Measurements from ENCODE around the gene TMEM154. TPM values are rescaled to one million over a fixed set of nuclear protein-coding genes. Genes with fewer than 3 reads are reported as not detected.

Gene TMEM154
- polyA plus RNA-seq, 1 of the 3 experiments (the other 2 are of a cell fraction), result 0.58 TPM

DNA sequence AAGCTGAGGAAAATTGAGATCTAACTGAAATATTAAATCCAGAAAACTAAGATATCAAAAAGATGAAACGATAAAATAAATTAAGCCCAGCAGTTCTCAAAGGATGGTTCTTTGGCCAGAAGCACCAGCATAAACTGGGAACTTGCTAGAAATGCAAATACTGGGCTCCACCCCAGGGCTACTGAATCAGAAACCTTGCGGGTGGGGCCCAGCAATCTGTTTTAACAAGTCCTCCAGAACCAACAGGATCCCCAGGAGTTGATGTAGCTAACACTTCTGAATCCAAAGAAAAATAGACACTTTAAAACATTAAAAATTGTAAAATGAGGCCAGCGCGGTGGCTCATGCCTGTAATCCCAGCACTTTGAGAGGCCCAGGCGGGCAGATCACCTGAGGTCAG is 14.1 kb upstream of the TMEM154 start:
- POLR2A ChIA-PET, result no interaction called here
- 79% methylated on average over 5 of the region's 5 CpGs for WGBS (ENCODE audit: low lambda C conversion rate)

DNA sequence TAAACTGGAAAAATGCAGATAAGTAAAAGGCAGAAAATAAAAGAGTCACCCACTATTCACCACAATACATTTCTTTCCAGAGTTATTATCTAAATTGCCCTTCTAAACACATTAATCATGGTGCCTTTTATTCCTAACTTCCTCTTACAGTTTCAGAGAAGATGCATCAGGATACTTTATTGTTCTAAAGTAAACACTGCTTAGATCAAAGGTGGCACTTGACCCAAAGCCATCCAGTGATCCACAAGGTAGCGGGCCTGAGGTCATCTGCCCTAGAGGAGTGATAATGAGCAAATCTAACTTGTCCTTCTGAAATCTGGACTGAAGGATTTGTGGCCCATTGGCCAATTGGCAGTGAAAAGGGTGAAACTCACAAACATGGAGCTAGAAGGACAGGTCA is 12.0 kb upstream of the TMEM154 start:
- no peaks in the 10 kb centered on the region for H3F3A ChIP-seq (replicated peaks; ENCODE audit: insufficient read depth)
- no peak overlapping the region for H3K9ac ChIP-seq
- H3K9me3 ChIP-seq, result no peaks in the 10 kb centered on the region
- DNase-seq, result no peak
- H3K27ac ChIP-seq (ENCODE audit: low read depth in 2 of 2, low read length in 1 of 2), result no peak overlapping the region
- TF ChIP-seq FOSL2 (IDR thresholded peaks at IDR 0.05; ENCODE audit: borderline replicate concordance, low read depth) (no peak), JUND (IDR thresholded peaks at IDR 0.05) (no peak), TAF1 (IDR thresholded peaks at IDR 0.05; ENCODE audit: borderline replicate concordance, low read depth, low read length) (no peak), SIN3A (IDR thresholded peaks at IDR 0.05; ENCODE audit: borderline replicate concordance, low read depth, low read length) (no peak), FOXJ3 (CRISPR knock-in tag; IDR thresholded peaks at IDR 0.05) (no peak), NRF1 (IDR thresholded peaks at IDR 0.05; ENCODE audit: low read depth, low read length) (no peak), GABPA (IDR thresholded peaks at IDR 0.05; ENCODE audit: low read depth) (no peak), YY1 (IDR thresholded peaks at IDR 0.05; ENCODE audit: low read depth) (no peak), TCF12 (IDR thresholded peaks at IDR 0.05) (no peak), MEF2A (IDR thresholded peaks at IDR 0.05; ENCODE audit: borderline replicate concordance, low read depth) (no peak), RFX5 (IDR thresholded peaks at IDR 0.05; ENCODE audit: low read length) (no peak), POLR2AphosphoS5 (IDR thresholded peaks at IDR 0.05; ENCODE audit: low read depth, low read length) (no peak), SMC3 (IDR thresholded peaks at IDR 0.05; ENCODE audit: low read depth, low read length) (no peak)
- TF ChIP-seq, protein P1, sequence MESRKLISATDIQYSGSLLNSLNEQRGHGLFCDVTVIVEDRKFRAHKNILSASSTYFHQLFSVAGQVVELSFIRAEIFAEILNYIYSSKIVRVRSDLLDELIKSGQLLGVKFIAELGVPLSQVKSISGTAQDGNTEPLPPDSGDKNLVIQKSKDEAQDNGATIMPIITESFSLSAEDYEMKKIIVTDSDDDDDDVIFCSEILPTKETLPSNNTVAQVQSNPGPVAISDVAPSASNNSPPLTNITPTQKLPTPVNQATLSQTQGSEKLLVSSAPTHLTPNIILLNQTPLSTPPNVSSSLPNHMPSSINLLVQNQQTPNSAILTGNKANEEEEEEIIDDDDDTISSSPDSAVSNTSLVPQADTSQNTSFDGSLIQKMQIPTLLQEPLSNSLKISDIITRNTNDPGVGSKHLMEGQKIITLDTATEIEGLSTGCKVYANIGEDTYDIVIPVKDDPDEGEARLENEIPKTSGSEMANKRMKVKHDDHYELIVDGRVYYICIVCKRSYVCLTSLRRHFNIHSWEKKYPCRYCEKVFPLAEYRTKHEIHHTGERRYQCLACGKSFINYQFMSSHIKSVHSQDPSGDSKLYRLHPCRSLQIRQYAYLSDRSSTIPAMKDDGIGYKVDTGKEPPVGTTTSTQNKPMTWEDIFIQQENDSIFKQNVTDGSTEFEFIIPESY (IDR thresholded peaks at IDR 0.05; ENCODE audit: borderline replicate concordance, low read depth), result no peak
- TF ChIP-seq, protein P2, sequence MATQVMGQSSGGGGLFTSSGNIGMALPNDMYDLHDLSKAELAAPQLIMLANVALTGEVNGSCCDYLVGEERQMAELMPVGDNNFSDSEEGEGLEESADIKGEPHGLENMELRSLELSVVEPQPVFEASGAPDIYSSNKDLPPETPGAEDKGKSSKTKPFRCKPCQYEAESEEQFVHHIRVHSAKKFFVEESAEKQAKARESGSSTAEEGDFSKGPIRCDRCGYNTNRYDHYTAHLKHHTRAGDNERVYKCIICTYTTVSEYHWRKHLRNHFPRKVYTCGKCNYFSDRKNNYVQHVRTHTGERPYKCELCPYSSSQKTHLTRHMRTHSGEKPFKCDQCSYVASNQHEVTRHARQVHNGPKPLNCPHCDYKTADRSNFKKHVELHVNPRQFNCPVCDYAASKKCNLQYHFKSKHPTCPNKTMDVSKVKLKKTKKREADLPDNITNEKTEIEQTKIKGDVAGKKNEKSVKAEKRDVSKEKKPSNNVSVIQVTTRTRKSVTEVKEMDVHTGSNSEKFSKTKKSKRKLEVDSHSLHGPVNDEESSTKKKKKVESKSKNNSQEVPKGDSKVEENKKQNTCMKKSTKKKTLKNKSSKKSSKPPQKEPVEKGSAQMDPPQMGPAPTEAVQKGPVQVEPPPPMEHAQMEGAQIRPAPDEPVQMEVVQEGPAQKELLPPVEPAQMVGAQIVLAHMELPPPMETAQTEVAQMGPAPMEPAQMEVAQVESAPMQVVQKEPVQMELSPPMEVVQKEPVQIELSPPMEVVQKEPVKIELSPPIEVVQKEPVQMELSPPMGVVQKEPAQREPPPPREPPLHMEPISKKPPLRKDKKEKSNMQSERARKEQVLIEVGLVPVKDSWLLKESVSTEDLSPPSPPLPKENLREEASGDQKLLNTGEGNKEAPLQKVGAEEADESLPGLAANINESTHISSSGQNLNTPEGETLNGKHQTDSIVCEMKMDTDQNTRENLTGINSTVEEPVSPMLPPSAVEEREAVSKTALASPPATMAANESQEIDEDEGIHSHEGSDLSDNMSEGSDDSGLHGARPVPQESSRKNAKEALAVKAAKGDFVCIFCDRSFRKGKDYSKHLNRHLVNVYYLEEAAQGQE (IDR thresholded peaks at IDR 0.05; ENCODE audit: low read depth, low read length), result no peak
- TF ChIP-seq, protein P3, sequence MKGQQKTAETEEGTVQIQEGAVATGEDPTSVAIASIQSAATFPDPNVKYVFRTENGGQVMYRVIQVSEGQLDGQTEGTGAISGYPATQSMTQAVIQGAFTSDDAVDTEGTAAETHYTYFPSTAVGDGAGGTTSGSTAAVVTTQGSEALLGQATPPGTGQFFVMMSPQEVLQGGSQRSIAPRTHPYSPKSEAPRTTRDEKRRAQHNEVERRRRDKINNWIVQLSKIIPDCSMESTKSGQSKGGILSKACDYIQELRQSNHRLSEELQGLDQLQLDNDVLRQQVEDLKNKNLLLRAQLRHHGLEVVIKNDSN (IDR thresholded peaks at IDR 0.05; ENCODE audit: borderline replicate concordance, low read depth), result no peak
- TF ChIP-seq, protein P4, sequence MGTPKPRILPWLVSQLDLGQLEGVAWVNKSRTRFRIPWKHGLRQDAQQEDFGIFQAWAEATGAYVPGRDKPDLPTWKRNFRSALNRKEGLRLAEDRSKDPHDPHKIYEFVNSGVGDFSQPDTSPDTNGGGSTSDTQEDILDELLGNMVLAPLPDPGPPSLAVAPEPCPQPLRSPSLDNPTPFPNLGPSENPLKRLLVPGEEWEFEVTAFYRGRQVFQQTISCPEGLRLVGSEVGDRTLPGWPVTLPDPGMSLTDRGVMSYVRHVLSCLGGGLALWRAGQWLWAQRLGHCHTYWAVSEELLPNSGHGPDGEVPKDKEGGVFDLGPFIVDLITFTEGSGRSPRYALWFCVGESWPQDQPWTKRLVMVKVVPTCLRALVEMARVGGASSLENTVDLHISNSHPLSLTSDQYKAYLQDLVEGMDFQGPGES (IDR thresholded peaks at IDR 0.05; ENCODE audit: low read depth, low read length), result no peak
- TF ChIP-seq, protein P5, sequence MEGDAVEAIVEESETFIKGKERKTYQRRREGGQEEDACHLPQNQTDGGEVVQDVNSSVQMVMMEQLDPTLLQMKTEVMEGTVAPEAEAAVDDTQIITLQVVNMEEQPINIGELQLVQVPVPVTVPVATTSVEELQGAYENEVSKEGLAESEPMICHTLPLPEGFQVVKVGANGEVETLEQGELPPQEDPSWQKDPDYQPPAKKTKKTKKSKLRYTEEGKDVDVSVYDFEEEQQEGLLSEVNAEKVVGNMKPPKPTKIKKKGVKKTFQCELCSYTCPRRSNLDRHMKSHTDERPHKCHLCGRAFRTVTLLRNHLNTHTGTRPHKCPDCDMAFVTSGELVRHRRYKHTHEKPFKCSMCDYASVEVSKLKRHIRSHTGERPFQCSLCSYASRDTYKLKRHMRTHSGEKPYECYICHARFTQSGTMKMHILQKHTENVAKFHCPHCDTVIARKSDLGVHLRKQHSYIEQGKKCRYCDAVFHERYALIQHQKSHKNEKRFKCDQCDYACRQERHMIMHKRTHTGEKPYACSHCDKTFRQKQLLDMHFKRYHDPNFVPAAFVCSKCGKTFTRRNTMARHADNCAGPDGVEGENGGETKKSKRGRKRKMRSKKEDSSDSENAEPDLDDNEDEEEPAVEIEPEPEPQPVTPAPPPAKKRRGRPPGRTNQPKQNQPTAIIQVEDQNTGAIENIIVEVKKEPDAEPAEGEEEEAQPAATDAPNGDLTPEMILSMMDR (IDR thresholded peaks at IDR 0.05), result no peak
- no peaks in the 10 kb centered on the region for H3K27me3 ChIP-seq (ENCODE audit: insufficient read depth)
- CTCF ChIA-PET, result no interaction called here
- peaks cover 0 to 4% of the 10 kb centered on the region in 2 experiments; a peak in 2 of 4 replicates for H3K4me1 ChIP-seq (ENCODE audit: control insufficient read depth in 1 of 2, insufficient read depth in 2 of 2, low read depth in 1 of 2, low read length in 1 of 2)
- POLR2A ChIA-PET, result no interaction called here
- H2AFZ ChIP-seq (ENCODE audit: low read depth), result no peak overlapping the region
- H3K79me2 ChIP-seq (ENCODE audit: insufficient read depth), result no peaks in the 10 kb centered on the region
- H3K4me3 ChIP-seq (ENCODE audit: low read depth in 2 of 2, low read length in 1 of 2), result no peak overlapping the region
- no peaks in the 10 kb centered on the region for H3K36me3 ChIP-seq (replicated peaks in 1 of 2; ENCODE audit: control insufficient read depth in 1 of 2, insufficient read depth in 2 of 2, low read length in 1 of 2)
- H4K20me1 ChIP-seq (ENCODE audit: insufficient read depth), result no peaks in the 10 kb centered on the region
- no peak overlapping the region for H3K4me2 ChIP-seq
- WGBS (ENCODE audit: low lambda C conversion rate), result 93% methylated on average over 1 of the region's 1 CpG
- H3K9me2 ChIP-seq, result no peaks in the 10 kb centered on the region

More for the DNA sequence above, 14.1 kb upstream of the TMEM154 start:
- Histone ChIP-seq H3K9me3 (no peaks in the 10 kb centered on the region), H3K9ac (no peak overlapping the region), H3K27ac (ENCODE audit: low read depth in 2 of 2, low read length in 1 of 2) (no peak overlapping the region), H4K20me1 (ENCODE audit: insufficient read depth) (no peaks in the 10 kb centered on the region), H3K4me3 (ENCODE audit: low read depth in 2 of 2, low read length in 1 of 2) (no peak overlapping the region), H3K79me2 (ENCODE audit: insufficient read depth) (no peaks in the 10 kb centered on the region), H3K27me3 (ENCODE audit: insufficient read depth) (no peaks in the 10 kb centered on the region), H3K9me2 (no peaks in the 10 kb centered on the region), H2AFZ (ENCODE audit: low read depth) (no peak overlapping the region), H3K36me3 (replicated peaks in 1 of 2; ENCODE audit: control insufficient read depth in 1 of 2, insufficient read depth in 2 of 2, low read length in 1 of 2) (no peaks in the 10 kb centered on the region), H3K4me1 (ENCODE audit: control insufficient read depth in 1 of 2, insufficient read depth in 2 of 2, low read depth in 1 of 2, low read length in 1 of 2) (no peaks in the 10 kb centered on the region), H3F3A (replicated peaks; ENCODE audit: insufficient read depth) (no peaks in the 10 kb centered on the region), H3K4me2 (no peak overlapping the region)
- CTCF ChIA-PET, result no interaction called here
- TF ChIP-seq RAD21 (IDR thresholded peaks at IDR 0.05; ENCODE audit: low read length) (no peak), FOXJ3 (CRISPR knock-in tag; IDR thresholded peaks at IDR 0.05) (no peak), GATA2 (CRISPR knock-in tag; IDR thresholded peaks at IDR 0.05) (no peak), ELF1 (IDR thresholded peaks at IDR 0.05) (no peak), FOSL2 (IDR thresholded peaks at IDR 0.05; ENCODE audit: borderline replicate concordance, low read depth) (no peak)
- no peak for DNase-seq
